WTC11 (cell line): Measurements from ENCODE around the gene CACNB1. TPM values are rescaled to one million over a fixed set of nuclear protein-coding genes. Genes with fewer than 3 reads are reported as not detected.

ENCODE experiments used
- ATAC-seq: fragments of 200-7000 bp; cut with Tn5 transposase; 2 replicates; pipeline ENCODE4 v1.10.0; 2021; ENCODE audit warnings: mild to moderate bottlenecking, moderate library complexity
- CTCF ChIA-PET: fragments of 300-600 bp; sonication (Branson Sonifier 250); formaldehyde crosslinking; loops from one replicate; lab custom pipeline; 2021; ENCODE audit warnings: antibody characterized with exemption; lab: Charles Lee
- POLR2A ChIA-PET: fragments of 350-600 bp; sonication (Branson Sonifier 250); formaldehyde crosslinking; loops from one replicate; lab custom pipeline; 2021; ENCODE audit warnings: antibody characterized with exemption; lab: Charles Lee
- DNase-seq: peaks from one replicate; pipeline ENCODE4 v3.0.0; 2021; ENCODE audit warnings: low spot score
- H3K27ac Mint-ChIP-seq: 2 replicates; pipeline ENCODE4 v1.8.0; 2021; ENCODE audit warnings: mixed read lengths
- H3K27me3 Mint-ChIP-seq: 2 replicates; pipeline ENCODE4 v1.8.0; 2021; ENCODE audit warnings: low read depth, mild to moderate bottlenecking, moderate library complexity, mixed read lengths
- H3K36me3 Mint-ChIP-seq: 2 replicates; pipeline ENCODE4 v1.8.0; 2021; ENCODE audit warnings: mixed read lengths
- H3K4me1 Mint-ChIP-seq: 2 replicates; pipeline ENCODE4 v1.8.0; 2022; ENCODE audit warnings: mixed read lengths
- H3K4me3 Mint-ChIP-seq: 2 replicates; pipeline ENCODE4 v1.8.0; 2021; ENCODE audit warnings: mild to moderate bottlenecking, moderate library complexity, mixed read lengths
- H3K9me3 Mint-ChIP-seq: 2 replicates; pipeline ENCODE4 v1.8.0; 2021; ENCODE audit warnings: mixed read lengths
- ARID4B ChIP-seq: sonication (generic); formaldehyde crosslinking; IDR thresholded peaks from 2 replicates; pipeline ENCODE4 v1.8.0; 2023; ENCODE audit warnings: missing genetic modification reagents, mild to moderate bottlenecking, borderline replicate concordance
- ATF1 ChIP-seq: sonication (generic); formaldehyde crosslinking; IDR thresholded peaks from 2 replicates; pipeline ENCODE4 v1.8.1; 2023; ENCODE audit warnings: mild to moderate bottlenecking, moderate library complexity, missing genetic modification reagents
- E2F5 ChIP-seq: sonication (generic); formaldehyde crosslinking; IDR thresholded peaks from 2 replicates; pipeline ENCODE4 v1.8.1; 2022; ENCODE audit warnings: mild to moderate bottlenecking, moderate library complexity, missing genetic modification reagents
- FOXP1 ChIP-seq: sonication (generic); formaldehyde crosslinking; IDR thresholded peaks from 2 replicates; pipeline ENCODE4 v1.8.0; 2022; ENCODE audit warnings: missing genetic modification reagents, mild to moderate bottlenecking, moderate library complexity, borderline replicate concordance
- HMGXB4 ChIP-seq: sonication (generic); formaldehyde crosslinking; IDR thresholded peaks from 2 replicates; pipeline ENCODE4 v1.8.1; 2023; ENCODE audit warnings: mild to moderate bottlenecking, moderate library complexity, missing genetic modification reagents
- IRF2 ChIP-seq: sonication (generic); formaldehyde crosslinking; IDR thresholded peaks from 2 replicates; pipeline ENCODE4 v1.8.0; 2022; ENCODE audit warnings: low read depth, missing genetic modification reagents, borderline replicate concordance
- NFYB ChIP-seq: sonication (generic); formaldehyde crosslinking; conservative IDR thresholded peaks from 2 replicates; pipeline ENCODE4 v1.8.0; 2022; ENCODE audit warnings: low read depth, missing genetic modification reagents
- PRDM15 ChIP-seq: sonication (generic); formaldehyde crosslinking; IDR thresholded peaks from 2 replicates; pipeline ENCODE4 v1.8.0; 2022; ENCODE audit warnings: missing genetic modification reagents
- RORB ChIP-seq: fragments of 250-450 bp; sonication (Bioruptor Pico); IDR thresholded peaks from 2 replicates; pipeline ENCODE4 v1.9.0; 2021; ENCODE audit warnings: mild to moderate bottlenecking
- SOX15 ChIP-seq: fragments of 250-450 bp; sonication (Bioruptor Pico); IDR thresholded peaks from 2 replicates; pipeline ENCODE4 v1.9.0; 2021; ENCODE audit warnings: mild to moderate bottlenecking
- SP1 ChIP-seq: sonication (generic); formaldehyde crosslinking; conservative IDR thresholded peaks from 2 replicates; pipeline ENCODE4 v1.8.1; 2022; ENCODE audit warnings: missing genetic modification reagents
- TEAD1 ChIP-seq: sonication (generic); formaldehyde crosslinking; IDR thresholded peaks from 2 replicates; pipeline ENCODE4 v1.8.0; 2022; ENCODE audit warnings: mild to moderate bottlenecking, missing genetic modification reagents
- ZBTB21 ChIP-seq: sonication (generic); formaldehyde crosslinking; IDR thresholded peaks from 2 replicates; pipeline ENCODE4 v1.8.1; 2023; ENCODE audit warnings: mild to moderate bottlenecking, missing genetic modification reagents, borderline replicate concordance
- ZBTB43 ChIP-seq: sonication (generic); formaldehyde crosslinking; IDR thresholded peaks from 2 replicates; pipeline ENCODE4 v1.8.1; 2023; ENCODE audit warnings: mild to moderate bottlenecking, missing genetic modification reagents
- ZNF138 ChIP-seq: sonication (generic); formaldehyde crosslinking; conservative IDR thresholded peaks from 2 replicates; pipeline ENCODE4 v1.8.1; 2022; ENCODE audit warnings: mild to moderate bottlenecking, moderate library complexity, missing genetic modification reagents
- total RNA-seq: library from RNA; stranded (reverse); gene quantifications from 3 replicates; pipeline ENCODE4 v1.2.3, GENCODE V29; 2021

CACNB1 gene
- total RNA-seq, 1 experiment from 2014 or later = 17.0 TPM

GRCh38 chr17:39227364-39227919, 30.0 kb upstream of the CACNB1 start (continued):
- TF ChIP-seq HMGXB4 (CRISPR knock-in tag) (no peak), SOX15 (no peak), TEAD1 (no peak), ATF1 (CRISPR knock-in tag) (no peak), RORB (no peak), IRF2 (CRISPR knock-in tag) (no peak), FOXP1 (no peak)

GRCh38 chr17:39225959-39226683, 28.7 kb upstream of the CACNB1 start:
- Mint-ChIP-seq H3K4me3 (peak overlapping the region; percentile 56), H3K36me3 (no peaks in the 10 kb centered on the region), H3K9me3 (no peaks in the 10 kb centered on the region), H3K27me3 (peaks cover 45% of the 10 kb centered on the region), H3K4me1 (peaks cover 11% of the 10 kb centered on the region), H3K27ac (peak overlapping the region; percentile 26; the same call in 1 of the 2 replicates)
- ATAC-seq = peak; percentile 96
- ChIA-PET CTCF (interaction anchor here (0.6 to 1.4 kb wide), 21 partner anchors 8 to 407 kb away, joined by 3 to 67 read pairs (median 4); partner anchors contain the start of genes ARL5C and RPL19), POLR2A (interaction anchor here (0.5 to 1.1 kb wide), 6 partner anchors 14 to 92 kb away, joined by 3 to 5 read pairs (median 3); partner anchors contain the start of gene RPL19)
- 0 out of 2 replicates have a peak, but pooled peaks have one; percentile 32 for TF ChIP-seq E2F5
- TF ChIP-seq NFYB (CRISPR knock-in tag) = 0 out of 2 replicates have a peak, but pooled peaks have one; percentile 3
- TF ChIP-seq ZNF138 (CRISPR knock-in tag) = no peak
- TF ChIP-seq ZBTB21 = no peak
- peak; percentile 63 for TF ChIP-seq PRDM15 (CRISPR knock-in tag)
- peak; percentile 76 for TF ChIP-seq SP1 (CRISPR knock-in tag)
- TF ChIP-seq ARID4B (CRISPR knock-in tag) = no peak
- no peak for TF ChIP-seq ZBTB43 (CRISPR knock-in tag)
- peak; percentile 98 for DNase-seq
